AG09309 (cell line): ENCODE results near the gene TLR3.
A peak's percentile ranks its signal among the peaks of the same experiment; 100 is the strongest.

ENCODE experiments used
- DNase-seq: peaks from one replicate; pipeline ENCODE4 v3.0.0-alpha.2; 2010; ENCODE audit warnings: low read depth
- H3K4me3 ChIP-seq: 2 replicates; pipeline ENCODE4 v1.5.1; 2011; ENCODE audit warnings: mild to moderate bottlenecking, low read depth, low read length, moderate library complexity; ENCODE audit not compliant: control insufficient read depth
- TF ChIP-seq, protein P1 (sequence below): IDR thresholded peaks from 2 replicates; pipeline ENCODE4 v1.5.1; 2011; ENCODE audit warnings: mild to moderate bottlenecking, low read depth, low read length, inconsistent platforms; ENCODE audit not compliant: insufficient read depth, control insufficient read depth; ENCODE audit errors: missing control alignments

TLR3 gene

DNA sequence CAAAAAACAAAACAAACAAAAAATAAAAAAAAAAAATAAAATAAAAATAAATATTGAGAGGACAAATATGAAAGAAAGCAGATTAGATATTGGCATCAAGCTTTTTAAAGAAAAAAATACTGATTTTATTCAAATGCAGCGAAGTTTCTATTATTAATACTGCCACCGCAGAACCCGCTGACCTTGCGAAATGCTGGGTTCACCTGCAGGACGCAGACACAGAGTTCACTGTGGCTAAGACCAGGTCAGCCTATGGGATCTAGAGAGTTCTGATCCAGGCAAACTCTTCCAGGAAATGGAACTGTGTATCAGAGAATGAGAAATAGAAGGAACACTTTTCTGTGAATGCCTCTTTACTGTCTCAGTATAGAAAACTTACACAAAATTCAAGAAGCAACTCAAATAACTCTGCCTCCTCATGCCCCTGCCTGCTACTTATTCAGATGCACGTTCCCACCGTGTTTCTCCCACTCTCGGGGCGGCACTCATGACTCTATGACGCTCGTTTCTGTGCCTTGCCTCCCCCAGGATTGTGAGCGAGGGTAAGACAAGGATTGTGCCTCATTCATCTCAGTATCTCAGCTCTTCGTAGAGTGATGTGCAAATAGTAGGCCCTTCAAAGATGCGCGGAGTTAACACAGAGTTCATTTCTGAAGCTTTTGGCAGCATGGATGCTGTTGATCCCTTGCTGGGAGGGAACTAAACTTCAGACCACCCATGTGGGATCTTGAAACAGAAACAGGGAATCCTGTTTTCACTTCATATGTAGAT lies 44.1 kb upstream of the TLR3 start:
- TF ChIP-seq, protein P1, sequence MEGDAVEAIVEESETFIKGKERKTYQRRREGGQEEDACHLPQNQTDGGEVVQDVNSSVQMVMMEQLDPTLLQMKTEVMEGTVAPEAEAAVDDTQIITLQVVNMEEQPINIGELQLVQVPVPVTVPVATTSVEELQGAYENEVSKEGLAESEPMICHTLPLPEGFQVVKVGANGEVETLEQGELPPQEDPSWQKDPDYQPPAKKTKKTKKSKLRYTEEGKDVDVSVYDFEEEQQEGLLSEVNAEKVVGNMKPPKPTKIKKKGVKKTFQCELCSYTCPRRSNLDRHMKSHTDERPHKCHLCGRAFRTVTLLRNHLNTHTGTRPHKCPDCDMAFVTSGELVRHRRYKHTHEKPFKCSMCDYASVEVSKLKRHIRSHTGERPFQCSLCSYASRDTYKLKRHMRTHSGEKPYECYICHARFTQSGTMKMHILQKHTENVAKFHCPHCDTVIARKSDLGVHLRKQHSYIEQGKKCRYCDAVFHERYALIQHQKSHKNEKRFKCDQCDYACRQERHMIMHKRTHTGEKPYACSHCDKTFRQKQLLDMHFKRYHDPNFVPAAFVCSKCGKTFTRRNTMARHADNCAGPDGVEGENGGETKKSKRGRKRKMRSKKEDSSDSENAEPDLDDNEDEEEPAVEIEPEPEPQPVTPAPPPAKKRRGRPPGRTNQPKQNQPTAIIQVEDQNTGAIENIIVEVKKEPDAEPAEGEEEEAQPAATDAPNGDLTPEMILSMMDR = no peak
- no peak overlapping the region for H3K4me3 ChIP-seq
- DNase-seq = no peak

- TF ChIP-seq, protein P1 = no peak
- DNase-seq = no peak
- H3K4me3 ChIP-seq = no peak overlapping the region
These were observed 43.6 kb upstream of the TLR3 start for GRCh38 chr4:186025408-186025690.

DNA sequence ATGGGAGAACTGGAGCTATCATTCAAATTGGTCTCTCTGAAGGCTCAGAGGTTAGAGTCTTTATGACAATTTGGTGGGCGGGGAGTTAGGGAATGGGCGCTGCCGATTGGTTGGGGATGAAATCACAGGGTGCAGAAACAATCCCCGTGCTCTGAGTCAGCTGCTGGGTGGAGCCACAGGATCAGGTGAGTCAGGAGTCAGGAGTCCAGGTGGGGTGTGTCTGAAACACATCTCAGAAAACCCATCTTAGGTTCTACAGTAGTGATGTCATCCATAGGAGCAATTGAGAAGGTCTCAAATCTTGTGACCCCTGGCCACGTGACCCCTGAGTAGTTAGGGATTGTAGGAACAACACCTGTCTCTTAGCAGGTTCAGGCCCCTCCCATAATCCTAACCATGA lies 41.6 kb upstream of the TLR3 start:
- TF ChIP-seq, protein P1 = no peak

GRCh38 chr4:186029571-186030398 lies 39.2 kb upstream of the TLR3 start:
- H3K4me3 ChIP-seq = no peak overlapping the region; the same call in none of the 2 replicates
- DNase-seq = peak; percentile 10
- TF ChIP-seq, protein P1 = no peak

More for the DNA sequence above, 41.6 kb upstream of the TLR3 start:
- DNase-seq = no peak
- H3K4me3 ChIP-seq = no peak overlapping the region

DNA sequence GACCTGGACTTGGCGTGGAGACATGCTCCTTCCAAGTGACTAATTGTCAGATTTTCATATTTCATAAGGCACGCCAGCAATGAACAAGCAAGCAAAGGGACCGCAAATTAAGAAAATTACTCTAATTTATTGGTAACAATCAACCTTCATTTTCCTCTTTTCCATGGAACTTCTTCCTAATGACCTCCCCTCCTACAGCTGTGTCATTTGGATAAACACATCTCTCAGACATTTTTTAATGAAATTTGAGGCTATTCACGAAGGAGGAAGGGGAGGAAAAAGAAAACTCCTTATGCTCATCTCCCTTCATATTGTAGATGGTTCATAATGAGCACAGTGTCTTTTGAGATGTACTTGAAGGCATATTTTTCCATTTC lies 38.6 kb upstream of the TLR3 start:
- TF ChIP-seq, protein P1 = no peak
- no peak for DNase-seq
- H3K4me3 ChIP-seq = no peak overlapping the region

DNA sequence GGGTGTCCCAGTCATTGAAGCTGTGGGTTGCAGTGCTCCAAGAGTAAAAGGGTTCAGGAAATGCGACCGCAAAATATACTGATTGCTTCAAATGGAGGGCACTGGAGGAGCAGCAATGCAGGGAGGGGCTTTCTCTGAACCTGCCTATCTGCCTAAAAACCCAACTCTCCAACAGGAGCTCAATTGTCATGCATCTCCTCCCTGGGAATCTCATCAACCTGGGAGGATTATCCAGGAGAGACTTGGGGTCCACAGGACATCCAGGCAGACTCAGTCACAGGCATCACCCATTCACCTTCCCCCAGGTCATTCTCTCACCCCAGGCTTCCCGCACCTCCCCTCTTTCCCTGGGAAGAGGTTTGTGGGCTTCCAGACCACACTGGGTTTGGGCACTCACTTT lies 38.2 kb upstream of the TLR3 start:
- TF ChIP-seq, protein P1 = no peak

More for the DNA sequence above, 38.2 kb upstream of the TLR3 start:
- H3K4me3 ChIP-seq = no peak overlapping the region
- no peak for DNase-seq
